HG02678 (cell line): ENCODE measurements around the gene THSD4.
"Not testable (repeated sequence)": the region's sequence is repeated elsewhere in the genome, so short reads cannot be mapped to it uniquely, and the experiment has no call there.

Source experiments
- ATAC-seq: cut with Tn5 transposase; IDR thresholded peaks from one replicate; pipeline ENCODE4 v1.9.1; 2021; ENCODE audit warnings: mild to moderate bottlenecking, moderate library complexity; ENCODE audit not compliant: unreplicated experiment

Gene THSD4

DNA sequence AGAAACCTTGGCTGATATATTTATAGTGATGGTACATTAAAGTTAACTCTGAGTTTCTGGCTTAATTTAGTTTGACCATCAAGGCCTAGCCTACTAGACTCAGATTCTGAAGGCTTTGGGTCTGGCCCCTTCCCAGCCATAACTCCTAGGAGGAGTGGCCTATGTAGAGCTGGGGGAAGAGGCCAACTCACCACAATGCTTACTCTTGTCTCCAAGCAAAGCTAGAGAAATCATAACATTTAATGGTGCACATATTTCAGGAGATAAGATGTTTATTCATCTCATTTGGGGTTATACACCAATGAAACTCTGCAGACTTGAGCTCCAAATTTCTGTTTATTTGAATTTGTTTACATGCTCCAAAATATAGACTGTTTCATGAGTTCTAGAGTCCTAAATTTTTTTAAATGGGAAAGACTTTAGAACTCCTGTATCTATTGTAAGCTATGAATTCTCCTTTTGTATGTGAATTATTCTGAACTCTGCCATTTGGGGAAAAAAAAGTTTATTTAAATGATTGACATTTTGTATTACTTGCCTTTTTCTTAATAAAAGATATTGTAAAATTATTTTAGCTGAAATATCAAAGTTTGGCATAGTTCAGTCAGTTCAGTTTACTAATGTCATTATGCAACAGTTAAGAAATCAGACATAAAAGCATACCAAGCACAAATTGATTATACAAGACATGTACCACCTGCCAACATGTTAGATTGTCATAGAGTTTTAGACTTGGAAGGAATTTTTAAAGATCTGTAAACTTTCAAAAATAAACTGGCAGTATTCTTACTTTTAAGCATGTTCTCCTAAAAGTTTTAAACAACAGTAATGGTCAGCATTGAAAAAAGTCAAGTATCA is 551.7 kb downstream of the THSD4 start:
- ATAC-seq, result no peak

DNA sequence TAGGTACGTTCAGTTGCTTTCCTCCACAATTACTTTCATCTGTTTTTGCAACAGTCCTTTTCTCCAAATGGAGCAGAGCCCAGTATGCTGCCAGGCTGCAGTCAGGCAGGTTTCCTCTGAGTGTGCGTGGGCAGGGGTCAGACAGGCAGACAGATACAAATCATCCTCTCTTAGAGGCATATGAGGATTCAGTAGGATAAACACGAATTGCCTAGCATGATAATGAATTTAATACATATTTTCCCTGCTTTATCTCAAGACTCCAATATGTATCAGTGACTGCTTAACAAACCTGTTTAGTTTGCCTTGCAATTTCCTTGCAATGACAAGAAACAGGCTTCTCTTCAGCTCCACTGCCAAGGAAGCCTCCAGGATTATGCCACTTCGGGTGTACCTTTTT is 554.4 kb downstream of the THSD4 start:
- ATAC-seq, result no peak

DNA sequence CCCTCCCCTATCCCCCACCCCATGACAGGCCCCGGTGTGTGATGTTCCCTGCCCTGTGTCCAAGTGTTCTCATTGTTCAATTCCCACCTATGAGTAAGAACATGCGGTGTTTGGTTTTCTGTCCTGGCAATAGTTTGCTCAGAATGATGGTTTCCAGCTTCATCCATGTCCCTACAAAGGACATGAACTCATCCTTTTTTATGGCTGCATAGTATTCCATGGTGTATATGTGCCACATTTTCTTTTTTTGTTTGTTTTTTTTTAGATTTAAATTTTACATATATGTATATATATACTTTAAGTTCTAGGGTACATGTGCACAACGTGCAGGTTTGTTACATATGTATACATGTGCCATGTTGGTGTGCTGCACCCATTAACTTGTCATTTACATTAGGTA is 555.0 kb downstream of the THSD4 start:
- ATAC-seq, result not testable (repeated sequence)

DNA sequence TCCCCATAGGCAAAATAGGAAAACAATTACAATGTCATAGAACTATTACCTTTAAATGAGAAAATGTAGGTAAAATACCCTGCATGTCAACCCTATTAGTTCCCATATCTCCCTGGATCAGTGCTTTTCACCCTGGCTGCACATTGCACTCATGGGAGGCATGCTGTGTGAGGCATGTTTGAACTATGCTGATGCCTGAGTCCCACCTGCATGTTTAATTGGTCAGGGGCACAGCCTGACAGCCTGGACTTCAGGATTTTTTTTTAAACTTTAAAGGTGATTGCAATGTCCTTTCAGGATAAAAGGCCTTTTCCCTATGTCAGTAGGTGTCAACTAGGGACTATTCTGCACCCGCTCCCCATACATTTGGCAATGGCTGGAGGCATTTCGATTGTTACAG is 559.1 kb downstream of the THSD4 start:
- no peak for ATAC-seq

DNA sequence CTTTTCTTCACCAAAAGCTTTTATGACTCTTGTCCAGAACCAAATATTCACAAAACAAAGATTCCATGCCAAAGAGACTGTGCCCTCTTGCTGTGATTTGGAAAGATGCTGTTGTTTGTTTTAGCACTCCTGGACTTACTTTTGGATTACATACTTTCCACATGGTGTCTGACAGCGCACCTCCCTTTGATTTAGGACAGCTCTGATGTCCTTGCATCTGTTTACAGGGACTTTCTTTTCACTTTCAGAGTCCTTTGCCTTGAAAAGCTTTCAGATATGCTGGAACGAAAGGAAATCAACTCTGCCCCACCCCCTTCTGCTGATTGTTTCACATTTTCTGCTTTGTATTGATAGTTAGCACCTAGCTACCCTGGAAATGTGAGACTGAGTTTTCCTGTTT is 562.1 kb downstream of the THSD4 start:
- no peak for ATAC-seq

DNA sequence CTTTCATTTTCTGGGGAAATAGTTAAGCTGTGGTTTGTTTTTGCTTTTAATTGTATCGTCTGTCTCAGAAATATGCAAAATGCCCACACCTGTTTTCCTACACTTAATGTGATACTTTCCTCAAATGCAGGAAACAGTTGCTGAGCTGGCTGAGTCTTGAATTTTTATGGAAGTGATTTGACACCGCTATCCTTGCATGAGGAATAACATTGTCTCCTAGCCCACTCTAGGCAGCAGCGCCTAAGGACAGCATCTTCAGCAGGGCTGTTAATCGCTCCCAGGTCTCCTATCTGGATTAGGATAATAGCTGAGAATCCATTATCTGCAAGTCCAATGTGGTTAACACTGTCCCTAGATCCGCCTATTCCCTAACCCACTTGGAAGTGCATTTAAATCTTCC is 562.5 kb downstream of the THSD4 start:
- no peak for ATAC-seq

DNA sequence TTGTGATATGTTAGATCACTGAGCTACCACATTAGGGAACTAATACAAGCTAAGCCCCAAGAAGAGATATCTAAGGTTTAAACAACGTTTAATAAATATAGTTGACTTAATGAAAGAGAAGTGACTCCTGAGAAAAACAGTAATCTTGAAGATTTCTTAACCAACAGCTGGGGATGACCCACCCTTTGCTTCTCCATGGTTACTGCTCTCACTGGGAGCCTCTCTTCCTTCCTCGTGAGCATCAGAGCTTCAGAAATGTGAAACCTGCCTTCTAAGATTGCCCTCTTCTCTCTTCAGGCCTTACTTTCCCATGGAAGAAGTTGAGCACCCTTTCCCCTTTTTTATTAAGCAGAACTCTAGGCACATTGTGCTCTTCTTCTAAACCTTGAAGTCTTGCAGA is 562.9 kb downstream of the THSD4 start:
- no peak for ATAC-seq

DNA sequence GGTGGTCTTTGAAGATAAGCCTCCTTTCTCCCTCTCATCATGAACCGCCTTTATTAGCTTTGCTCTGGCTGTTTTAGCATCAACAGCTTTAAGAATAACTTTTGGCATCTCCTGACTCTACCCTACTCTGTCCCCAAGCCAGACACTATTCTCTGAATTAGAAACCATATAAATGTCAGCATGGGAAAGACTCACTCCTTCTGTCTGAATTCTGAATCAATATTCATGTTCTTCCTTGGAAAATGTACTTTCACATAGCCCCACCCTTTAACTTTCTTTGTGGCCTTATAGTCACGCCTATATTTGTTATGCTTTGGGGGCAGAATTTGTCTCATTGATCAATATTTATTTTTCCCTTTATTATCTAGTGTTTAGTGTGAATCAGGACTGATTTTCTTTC is 563.3 kb downstream of the THSD4 start:
- no peak for ATAC-seq

DNA sequence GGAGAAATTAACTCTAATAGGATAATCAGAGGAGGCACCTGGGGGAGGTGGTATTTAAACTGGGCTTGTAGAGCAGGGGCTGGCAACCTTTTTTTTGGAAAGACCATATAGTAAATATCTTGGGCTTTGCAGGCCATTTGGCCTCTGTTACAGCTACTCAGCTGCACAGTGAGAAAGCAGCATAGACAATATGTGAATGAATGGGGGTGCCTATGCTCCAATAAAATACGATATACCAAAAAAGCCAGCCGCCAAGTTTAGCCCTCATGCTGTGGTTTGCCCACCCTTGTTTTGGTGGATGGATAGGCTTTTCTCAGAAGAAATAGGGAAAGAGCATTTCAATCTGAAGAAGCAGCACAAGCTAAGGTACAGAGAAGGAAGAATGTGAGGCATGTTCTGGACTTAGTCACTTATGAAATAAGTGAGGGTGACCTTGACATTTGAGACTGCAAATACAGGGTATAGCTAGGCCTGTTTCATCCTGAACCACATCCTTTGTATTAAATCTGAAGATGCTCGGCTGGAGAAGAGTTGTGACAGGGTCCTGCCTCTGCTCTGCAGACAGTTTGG is 564.0 kb downstream of the THSD4 start:
- ATAC-seq, result no peak

DNA sequence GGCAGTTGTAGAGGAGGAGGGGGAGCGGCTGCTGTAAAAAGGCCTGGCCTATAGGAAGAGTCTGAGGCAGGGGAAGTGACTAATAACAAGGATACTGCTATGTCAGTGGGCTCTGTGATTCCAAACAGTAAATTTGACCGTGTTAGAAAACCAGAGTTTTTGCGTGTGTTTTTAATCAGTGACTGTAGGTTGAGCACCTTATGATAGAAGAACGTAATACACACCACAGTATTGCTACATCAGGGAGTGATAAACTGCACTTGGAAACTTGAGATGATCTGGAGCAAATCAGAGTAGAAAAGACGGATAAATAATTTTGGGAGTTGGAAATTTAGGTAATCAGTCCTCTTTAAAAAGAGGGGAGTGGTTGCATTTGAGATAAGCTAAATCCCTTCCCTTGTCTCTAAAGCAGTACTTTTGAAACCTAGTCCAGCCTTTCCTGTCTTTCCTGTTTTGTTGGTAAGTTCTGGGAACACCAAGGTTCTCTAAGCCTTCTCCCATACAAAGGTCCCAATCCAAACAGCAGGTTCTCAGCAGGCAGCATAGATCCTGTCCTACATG is 564.6 kb downstream of the THSD4 start:
- ATAC-seq, result no peak

DNA sequence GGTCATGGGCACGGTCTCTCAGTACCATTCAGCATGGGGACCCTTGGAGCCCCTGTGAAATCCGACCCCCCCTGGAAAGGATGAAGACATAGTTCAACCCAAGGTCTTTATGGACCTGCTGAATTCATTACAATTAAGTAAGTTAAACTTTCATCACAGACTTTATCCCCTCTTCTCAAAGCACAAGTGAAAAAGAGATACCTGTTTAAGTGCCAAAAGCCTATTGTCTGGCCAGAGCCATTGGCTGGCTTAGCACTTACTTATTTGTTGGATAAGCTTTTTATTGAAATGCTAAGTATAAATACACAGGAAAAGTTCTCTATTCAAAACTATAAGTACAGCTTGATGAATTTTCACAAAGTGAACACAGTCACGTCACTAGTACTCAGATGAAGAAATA is 566.7 kb downstream of the THSD4 start:
- no peak for ATAC-seq

DNA sequence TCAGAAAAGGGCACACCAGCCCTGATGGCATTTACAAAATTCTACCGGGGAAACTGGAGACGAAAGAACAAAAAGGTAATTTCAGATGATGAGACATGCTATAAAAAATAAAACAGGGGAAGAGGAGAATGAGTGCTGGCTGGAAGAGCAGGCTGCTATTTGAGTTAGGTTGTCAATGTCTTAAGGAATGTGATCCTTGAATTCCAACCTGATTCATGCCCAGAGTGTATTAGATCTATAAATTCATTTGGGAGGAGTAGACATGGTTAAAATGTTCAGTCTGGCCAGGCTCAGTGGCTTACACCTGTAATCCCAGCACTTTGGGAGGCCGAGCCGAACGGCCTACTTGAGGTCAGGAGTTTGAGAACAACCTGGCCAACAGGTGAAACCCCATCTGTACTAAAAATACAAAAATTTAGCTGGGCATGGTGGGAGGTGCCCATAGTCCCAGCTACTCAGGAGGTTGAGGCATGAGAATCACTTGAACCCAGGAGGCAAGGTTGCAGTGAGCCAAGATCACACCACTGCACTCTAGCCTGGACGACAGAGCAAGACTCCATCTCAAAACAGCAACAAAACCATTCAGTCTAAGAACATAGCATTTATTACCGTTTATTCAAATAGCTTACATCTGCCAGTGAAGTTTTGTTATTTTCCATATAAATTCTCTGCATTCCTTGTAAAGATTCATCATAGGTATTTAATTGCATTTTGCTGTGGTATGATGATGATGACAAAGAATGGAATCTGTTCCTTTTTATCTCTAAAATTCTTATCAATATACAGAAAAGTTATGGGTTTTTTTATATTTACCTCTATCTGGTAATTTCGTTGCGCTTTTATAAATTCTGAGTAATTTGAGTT is 568.4 kb downstream of the THSD4 start:
- no peak for ATAC-seq

DNA sequence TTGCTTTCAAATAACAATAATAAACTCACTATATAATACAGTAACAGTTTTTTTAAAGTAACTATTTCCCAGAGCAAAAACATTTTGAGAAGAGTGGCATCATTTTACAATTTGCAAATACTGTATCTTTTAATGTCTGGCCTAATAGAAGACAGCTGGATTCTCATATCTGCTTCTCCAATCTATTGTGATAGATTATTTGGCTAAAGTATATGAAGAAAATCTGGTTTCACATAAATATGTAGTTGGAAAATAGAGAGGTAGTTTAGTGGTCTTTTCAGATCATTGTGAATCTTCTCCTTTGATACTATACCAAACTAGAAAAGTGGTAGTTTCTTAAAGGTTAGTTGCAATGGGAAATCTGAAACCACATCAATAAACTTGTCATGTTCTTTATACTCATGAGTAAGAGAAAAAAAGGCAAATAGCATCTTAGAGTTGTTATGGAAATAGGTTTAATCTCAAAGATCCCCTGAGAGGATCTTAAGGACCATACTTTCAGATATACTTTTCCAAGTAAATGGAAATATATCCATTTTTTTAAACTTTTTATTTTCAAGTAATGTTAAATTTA is 570.2 kb downstream of the THSD4 start:
- no peak for ATAC-seq

DNA sequence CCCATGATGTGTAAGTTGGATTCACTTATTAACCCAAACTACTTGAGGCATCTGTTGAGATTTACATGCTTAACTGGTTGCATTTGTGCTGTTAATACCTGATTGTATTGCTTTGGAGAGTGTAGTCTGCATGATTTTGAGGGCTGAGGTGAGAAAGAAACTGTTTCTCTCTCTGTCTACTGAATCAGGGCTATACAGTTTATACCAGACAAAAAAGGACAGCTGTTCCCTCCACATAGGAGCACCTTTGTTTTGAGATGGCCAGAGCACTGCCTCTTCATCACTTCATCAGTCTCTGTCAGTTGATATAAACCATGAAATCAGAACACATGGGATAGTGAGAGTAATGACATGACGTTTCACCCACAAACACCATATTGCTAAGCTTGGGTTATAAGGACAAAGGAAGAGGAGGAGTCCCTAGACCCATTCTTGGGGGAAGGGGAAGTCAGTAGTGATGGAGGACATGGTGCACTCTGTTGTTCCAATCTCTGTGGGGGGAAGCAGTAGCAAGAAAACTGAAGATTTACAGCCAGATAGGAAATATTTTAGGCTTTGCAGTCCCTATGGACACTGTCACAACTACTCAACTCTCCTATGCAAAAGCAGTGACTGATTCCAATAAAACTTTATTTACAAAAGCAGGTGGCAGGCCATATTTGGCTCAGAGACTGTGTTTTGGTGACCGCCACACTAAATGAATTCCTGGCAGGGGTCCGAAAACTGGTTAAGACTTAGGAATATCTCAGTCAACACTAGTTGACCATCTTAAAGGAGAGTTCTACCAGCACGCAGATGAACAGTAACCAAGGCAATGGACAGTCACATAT is 571.2 kb downstream of the THSD4 start:
- ATAC-seq, result no peak

DNA sequence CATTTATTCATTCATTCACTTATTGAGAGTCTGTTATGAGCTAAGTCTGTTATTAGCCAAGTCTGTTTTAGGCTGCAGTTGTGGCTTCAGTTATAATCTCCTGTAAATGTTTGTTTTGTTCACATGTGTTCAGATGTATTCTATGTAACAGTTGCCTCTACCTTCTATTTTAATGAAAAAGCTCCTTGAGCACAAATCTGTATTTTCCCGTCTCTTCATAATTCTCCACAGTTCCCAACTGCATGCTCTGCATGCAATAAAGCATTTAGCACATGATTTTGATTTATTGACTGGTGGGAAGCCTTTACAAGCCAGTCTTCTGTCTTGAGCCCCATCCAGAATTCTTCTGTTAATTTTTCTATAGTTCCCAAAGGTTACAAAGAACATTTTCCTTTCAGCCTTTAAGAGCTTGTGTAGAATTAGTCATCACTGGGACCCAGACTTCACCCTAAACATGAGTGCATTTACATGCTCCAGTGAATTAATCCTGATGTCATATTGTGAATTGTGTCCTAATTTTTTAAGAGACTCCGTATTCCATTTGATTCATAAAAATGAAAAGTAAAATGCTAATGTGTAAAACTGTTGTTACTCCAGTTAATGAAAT is 572.7 kb downstream of the THSD4 start:
- no peak for ATAC-seq

DNA sequence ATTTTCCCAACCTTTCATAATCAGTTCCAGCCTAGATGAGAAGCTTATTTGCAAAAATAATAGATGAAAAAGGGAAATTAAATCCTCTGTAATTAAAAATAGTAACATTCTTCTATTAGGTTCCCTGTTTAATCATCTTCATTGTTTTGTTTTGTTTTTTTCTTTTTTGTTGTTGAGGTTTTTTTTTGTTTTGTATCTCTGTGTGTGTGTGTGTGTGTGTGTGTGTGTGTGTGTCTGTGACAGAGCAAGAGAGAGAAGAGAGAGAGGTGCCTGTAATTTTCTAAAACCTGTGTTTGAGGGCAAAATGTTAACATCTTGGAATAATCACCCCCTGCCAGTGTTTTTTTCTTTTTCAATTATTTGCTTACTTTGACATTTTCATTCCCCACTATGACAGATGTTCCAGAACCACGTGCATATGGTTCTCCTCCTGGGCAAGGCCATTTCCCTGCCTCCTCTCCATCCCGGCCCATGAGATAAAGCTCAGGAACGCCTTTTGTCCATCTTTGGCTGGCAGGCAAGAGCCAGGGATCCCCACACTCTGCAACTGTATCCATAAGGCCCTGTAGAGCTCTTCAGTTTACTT is 573.3 kb downstream of the THSD4 start:
- no peak for ATAC-seq

DNA sequence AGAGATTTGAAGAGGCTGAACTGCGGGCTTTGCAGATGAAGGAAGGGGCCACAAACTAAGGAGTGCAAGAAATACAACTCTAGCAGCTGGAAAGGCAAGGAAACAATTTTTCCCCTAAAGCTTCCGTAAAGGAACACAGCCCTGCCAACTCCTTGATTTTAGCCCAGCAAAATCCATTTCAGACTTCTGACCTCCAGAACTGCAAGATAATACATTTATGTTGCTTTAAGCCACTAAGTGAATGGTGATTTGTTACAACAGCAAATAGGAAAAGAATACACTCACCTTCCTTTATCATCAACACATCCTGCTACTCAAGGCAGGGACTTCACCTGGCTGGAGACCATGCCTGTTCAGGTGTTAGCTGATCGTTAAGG is 575.8 kb downstream of the THSD4 start:
- no peak for ATAC-seq

DNA sequence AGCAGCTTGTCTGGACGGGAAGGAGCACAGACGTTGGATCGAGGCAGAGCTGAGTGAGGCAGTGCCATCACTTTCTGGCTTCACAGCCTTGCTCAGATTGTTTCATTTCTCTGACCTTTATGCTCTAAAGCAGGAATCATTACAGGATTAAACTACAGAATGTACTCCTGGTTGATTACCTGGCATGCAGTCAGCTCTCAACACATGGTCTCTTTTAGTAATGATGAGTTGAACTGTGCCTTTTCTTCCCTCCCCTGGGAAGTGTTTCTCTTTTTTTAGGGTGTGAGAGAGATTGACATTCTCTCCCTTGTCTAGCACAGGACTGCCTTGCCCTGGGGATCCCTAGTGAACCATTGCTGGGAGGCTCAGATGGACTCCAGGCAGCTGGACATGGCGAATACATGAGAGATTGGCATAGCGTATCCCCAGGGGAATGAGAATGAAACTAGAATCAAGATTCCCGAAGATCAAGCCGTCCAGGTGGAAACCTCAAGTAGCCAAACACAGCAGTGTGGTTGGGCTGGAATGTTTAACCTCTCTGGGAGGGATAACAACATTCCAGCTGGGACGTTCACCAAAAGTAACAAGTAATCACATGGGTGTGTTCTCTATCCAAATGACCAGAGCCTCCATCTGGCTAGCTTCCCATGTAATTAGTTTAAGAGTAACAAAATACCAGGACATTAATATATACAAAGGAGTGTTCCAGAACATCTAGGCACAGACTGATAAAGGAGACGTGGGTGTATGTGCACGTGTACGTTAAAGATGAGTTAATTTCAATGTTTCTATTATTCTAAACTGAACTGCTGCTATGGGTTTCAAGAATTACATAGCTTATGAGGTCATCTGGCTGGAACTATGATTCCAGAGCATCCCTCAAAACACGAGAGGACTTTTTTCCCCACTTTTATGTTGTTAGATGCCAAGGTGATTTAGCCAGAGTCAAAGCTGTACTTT is 576.5 kb downstream of the THSD4 start:
- ATAC-seq, result no peak
